ENCODE data around the gene NKAIN2. TPM values are rescaled to one million over a fixed set of nuclear protein-coding genes. Genes with fewer than 3 reads are reported as not detected.

NKAIN2 gene
- total RNA-seq, 1 experiment from 2014 or later, result not detected

DNA sequence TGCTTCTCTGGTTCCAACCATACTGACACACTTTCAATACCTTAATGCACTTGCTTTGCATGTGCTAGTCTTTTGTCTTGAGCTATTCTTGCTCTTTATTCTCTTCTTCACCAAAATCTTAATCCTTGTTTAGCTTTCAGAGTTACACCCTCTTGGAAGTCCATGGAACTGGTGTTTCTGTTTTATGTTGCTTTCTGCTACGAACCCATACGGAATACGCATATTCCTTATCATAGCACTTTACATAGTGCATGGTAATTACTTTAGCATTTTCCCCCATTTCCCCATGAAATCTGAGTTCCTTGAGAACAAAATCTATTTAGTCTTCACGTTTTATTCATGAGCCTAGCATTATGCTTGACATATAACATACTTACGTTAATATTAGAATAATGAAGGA lies 270.9 kb downstream of the NKAIN2 start:
- no peak for TF ChIP-seq CTCF (IDR thresholded peaks at IDR 0.05; ENCODE audit: unreplicated experiment)
- no peak overlapping the region for H3K4me3 Mint-ChIP-seq (ENCODE audit: low read depth, unreplicated experiment)
- no TSS peak for BruUV-seq (replicated peaks)
- DNase-seq, result no peak
- no peaks in the 10 kb centered on the region for H3K36me3 Mint-ChIP-seq (ENCODE audit: insufficient read depth, unreplicated experiment)
- intact Hi-C loops (cut with micrococcal nuclease; ENCODE audit: unreplicated experiment), result no loop called here
- H3K9me3 Mint-ChIP-seq (ENCODE audit: low read depth, unreplicated experiment), result no peaks in the 10 kb centered on the region
- H3K4me1 Mint-ChIP-seq (ENCODE audit: low read depth, unreplicated experiment), result no peaks in the 10 kb centered on the region
- no peaks in the 10 kb centered on the region for H3K27me3 Mint-ChIP-seq (ENCODE audit: unreplicated experiment)
- H3K27ac Mint-ChIP-seq (ENCODE audit: unreplicated experiment), result no peak overlapping the region
- CTCF ChIA-PET, result no interaction called here

- no peak for DNase-seq
- BruUV-seq (replicated peaks), result no TSS peak
- Mint-ChIP-seq H3K27ac (ENCODE audit: unreplicated experiment) (no peak overlapping the region), H3K27me3 (ENCODE audit: unreplicated experiment) (no peaks in the 10 kb centered on the region), H3K4me1 (ENCODE audit: low read depth, unreplicated experiment) (no peaks in the 10 kb centered on the region), H3K9me3 (ENCODE audit: low read depth, unreplicated experiment) (no peaks in the 10 kb centered on the region), H3K4me3 (ENCODE audit: low read depth, unreplicated experiment) (no peak overlapping the region), H3K36me3 (ENCODE audit: insufficient read depth, unreplicated experiment) (no peaks in the 10 kb centered on the region)
- intact Hi-C loops (cut with micrococcal nuclease; ENCODE audit: unreplicated experiment), result no loop called here
- CTCF ChIA-PET, result no interaction called here
- no peak for TF ChIP-seq CTCF (IDR thresholded peaks at IDR 0.05; ENCODE audit: unreplicated experiment)
These were observed 272.8 kb downstream of the NKAIN2 start for GRCh38 chr6:124076336-124077048.

DNA sequence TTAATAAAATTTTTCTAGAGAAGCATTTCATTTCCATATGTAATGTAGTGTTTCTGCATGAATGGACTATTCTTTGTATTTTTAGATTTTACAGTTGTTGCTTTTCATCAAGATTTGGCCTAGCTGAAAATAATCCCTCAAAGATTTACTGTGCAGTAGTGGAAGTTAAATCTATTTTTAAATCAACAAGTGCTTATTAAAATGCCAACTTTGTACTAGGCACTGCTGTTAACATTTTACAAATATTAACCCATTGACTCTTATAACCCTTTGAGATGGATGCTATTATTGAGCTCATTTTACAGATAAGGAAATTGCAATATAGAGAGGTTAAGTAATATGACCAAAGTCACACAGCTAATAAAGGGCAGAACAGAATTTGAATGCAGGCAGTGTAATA lies 274.5 kb downstream of the NKAIN2 start:
- Mint-ChIP-seq H3K4me1 (ENCODE audit: low read depth, unreplicated experiment) (no peaks in the 10 kb centered on the region), H3K4me3 (ENCODE audit: low read depth, unreplicated experiment) (no peak overlapping the region), H3K27ac (ENCODE audit: unreplicated experiment) (no peak overlapping the region), H3K9me3 (ENCODE audit: low read depth, unreplicated experiment) (no peaks in the 10 kb centered on the region), H3K27me3 (ENCODE audit: unreplicated experiment) (no peaks in the 10 kb centered on the region), H3K36me3 (ENCODE audit: insufficient read depth, unreplicated experiment) (no peaks in the 10 kb centered on the region)
- intact Hi-C loops (cut with micrococcal nuclease; ENCODE audit: unreplicated experiment), result no loop called here
- CTCF ChIA-PET, result no interaction called here
- BruUV-seq (replicated peaks), result no TSS peak
- TF ChIP-seq CTCF (IDR thresholded peaks at IDR 0.05; ENCODE audit: unreplicated experiment), result no peak
- no peak for DNase-seq

DNA sequence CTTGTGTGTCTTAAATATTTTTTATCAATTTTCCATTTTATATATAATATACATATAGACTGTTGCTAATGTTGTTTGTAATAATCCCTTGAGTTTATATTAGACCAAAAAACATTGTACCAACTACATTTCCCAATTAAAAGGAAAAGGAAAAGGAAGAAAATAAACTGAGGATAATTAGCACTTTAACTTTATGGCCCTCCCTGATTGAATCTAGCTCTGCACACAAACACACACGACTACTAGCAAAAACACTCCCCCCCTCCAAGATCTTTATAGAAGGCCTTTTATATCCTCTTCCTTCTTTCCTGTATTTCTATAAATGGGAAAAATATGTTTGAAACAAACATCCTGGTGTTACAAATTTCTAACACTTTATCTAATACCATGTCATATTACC lies 276.8 kb downstream of the NKAIN2 start:
- no peaks in the 10 kb centered on the region for H3K9me3 Mint-ChIP-seq (ENCODE audit: low read depth, unreplicated experiment)
- intact Hi-C loops (cut with micrococcal nuclease; ENCODE audit: unreplicated experiment), result no loop called here
- no peaks in the 10 kb centered on the region for H3K4me1 Mint-ChIP-seq (ENCODE audit: low read depth, unreplicated experiment)
- no TSS peak for BruUV-seq (replicated peaks)
- DNase-seq, result no peak
- no peaks in the 10 kb centered on the region for H3K27me3 Mint-ChIP-seq (ENCODE audit: unreplicated experiment)
- H3K4me3 Mint-ChIP-seq (ENCODE audit: low read depth, unreplicated experiment), result no peak overlapping the region
- no peaks in the 10 kb centered on the region for H3K36me3 Mint-ChIP-seq (ENCODE audit: insufficient read depth, unreplicated experiment)
- no peak overlapping the region for H3K27ac Mint-ChIP-seq (ENCODE audit: unreplicated experiment)
- CTCF ChIA-PET, result no interaction called here
- no peak for TF ChIP-seq CTCF (IDR thresholded peaks at IDR 0.05; ENCODE audit: unreplicated experiment)

Data from Calu3 (cell line).